Progenitor cell of endocrine pancreas (in vitro differentiated cells): ENCODE measurements around the gene PANX2. TPM values are rescaled to one million over a fixed set of nuclear protein-coding genes. Genes with fewer than 3 reads are reported as not detected.
A peak's percentile ranks its signal among the peaks of the same experiment; 100 is the strongest.

ENCODE experiments used
- DNase-seq: peaks from one replicate; pipeline ENCODE4 v3.0.0; 2021; ENCODE audit warnings: low spot score; ENCODE audit not compliant: unreplicated experiment
- H3K27ac Mint-ChIP-seq: 2 replicates; pipeline ENCODE4 v1.8.0; 2021; ENCODE audit warnings: mild to moderate bottlenecking, moderate library complexity, mixed read lengths
- H3K27me3 Mint-ChIP-seq: 2 replicates; pipeline ENCODE4 v1.8.0; 2021; ENCODE audit warnings: mixed read lengths
- H3K36me3 Mint-ChIP-seq: 2 replicates; pipeline ENCODE4 v1.8.0; 2022; ENCODE audit warnings: mixed read lengths; ENCODE audit not compliant: insufficient read depth
- H3K4me1 Mint-ChIP-seq: 2 replicates; pipeline ENCODE4 v1.8.0; 2021; ENCODE audit warnings: low read depth, mixed read lengths
- H3K4me3 Mint-ChIP-seq: 2 replicates; pipeline ENCODE4 v1.8.0; 2021; ENCODE audit warnings: low read depth, mild to moderate bottlenecking, moderate library complexity, mixed read lengths
- H3K9me3 Mint-ChIP-seq: 2 replicates; pipeline ENCODE4 v1.8.0; 2021; ENCODE audit warnings: low read depth, mixed read lengths
- total RNA-seq: library from RNA; stranded (reverse); gene quantifications from 2 replicates; pipeline ENCODE4 v1.2.1, GENCODE V29; 2021
- TF ChIP-seq, protein P1 (sequence below): fragments of 200-600 bp; sonication (generic); IDR thresholded peaks from one replicate; pipeline ENCODE4 v1.5.0; 2021; ENCODE audit warnings: antibody characterized with exemption, mild to moderate bottlenecking; ENCODE audit not compliant: unreplicated experiment

PANX2 gene
- total RNA-seq, 1 donor from 2014 or later = 6.3 TPM

DNA sequence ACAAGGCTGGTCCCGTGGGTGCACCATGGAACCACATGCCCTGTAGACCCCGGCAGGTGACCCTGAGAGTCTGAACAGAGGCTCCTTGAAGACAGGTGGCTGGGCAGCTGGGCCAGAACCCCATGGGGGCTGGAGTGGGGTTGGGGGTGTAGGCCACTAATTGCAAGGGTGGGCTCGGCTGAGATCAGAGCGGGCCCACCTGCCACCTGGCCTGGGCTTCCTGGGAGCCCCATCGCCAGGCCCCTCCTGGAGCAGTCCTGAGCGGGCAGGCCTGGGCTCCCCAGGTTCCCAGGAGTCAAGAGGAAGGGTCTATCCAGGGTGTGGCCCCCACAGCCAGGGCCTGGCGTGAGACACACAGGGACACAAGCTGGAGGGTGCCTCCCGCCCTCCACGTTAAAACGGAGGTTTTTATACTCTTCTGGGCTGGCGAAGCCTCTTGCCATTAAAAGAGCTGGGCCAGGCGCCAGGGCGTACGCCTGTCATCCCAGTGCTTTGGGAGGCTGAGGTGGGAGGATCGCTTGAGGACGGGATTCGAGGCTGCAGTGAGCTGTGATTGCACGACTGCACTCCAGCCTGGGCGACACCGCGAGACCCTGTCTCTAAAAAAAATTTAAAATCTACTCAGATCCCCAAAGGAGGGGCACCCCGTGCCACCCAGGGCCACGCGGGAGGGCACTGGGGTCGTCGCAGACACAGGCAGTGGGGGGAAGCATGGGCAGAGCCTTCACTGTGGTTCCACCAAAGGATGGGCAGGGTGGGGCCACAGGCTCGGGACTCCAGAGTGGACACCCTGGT is 10.4 kb downstream of the PANX2 start:
- Mint-ChIP-seq H3K4me1 (peaks cover 1% of the 10 kb centered on the region), H3K4me3 (no peak overlapping the region), H3K9me3 (no peaks in the 10 kb centered on the region), H3K27me3 (peaks cover 5% of the 10 kb centered on the region), H3K36me3 (peaks cover 6% of the 10 kb centered on the region), H3K27ac (no peak overlapping the region)
- TF ChIP-seq, protein P1, sequence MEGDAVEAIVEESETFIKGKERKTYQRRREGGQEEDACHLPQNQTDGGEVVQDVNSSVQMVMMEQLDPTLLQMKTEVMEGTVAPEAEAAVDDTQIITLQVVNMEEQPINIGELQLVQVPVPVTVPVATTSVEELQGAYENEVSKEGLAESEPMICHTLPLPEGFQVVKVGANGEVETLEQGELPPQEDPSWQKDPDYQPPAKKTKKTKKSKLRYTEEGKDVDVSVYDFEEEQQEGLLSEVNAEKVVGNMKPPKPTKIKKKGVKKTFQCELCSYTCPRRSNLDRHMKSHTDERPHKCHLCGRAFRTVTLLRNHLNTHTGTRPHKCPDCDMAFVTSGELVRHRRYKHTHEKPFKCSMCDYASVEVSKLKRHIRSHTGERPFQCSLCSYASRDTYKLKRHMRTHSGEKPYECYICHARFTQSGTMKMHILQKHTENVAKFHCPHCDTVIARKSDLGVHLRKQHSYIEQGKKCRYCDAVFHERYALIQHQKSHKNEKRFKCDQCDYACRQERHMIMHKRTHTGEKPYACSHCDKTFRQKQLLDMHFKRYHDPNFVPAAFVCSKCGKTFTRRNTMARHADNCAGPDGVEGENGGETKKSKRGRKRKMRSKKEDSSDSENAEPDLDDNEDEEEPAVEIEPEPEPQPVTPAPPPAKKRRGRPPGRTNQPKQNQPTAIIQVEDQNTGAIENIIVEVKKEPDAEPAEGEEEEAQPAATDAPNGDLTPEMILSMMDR = no peak
- no peak for DNase-seq

DNA sequence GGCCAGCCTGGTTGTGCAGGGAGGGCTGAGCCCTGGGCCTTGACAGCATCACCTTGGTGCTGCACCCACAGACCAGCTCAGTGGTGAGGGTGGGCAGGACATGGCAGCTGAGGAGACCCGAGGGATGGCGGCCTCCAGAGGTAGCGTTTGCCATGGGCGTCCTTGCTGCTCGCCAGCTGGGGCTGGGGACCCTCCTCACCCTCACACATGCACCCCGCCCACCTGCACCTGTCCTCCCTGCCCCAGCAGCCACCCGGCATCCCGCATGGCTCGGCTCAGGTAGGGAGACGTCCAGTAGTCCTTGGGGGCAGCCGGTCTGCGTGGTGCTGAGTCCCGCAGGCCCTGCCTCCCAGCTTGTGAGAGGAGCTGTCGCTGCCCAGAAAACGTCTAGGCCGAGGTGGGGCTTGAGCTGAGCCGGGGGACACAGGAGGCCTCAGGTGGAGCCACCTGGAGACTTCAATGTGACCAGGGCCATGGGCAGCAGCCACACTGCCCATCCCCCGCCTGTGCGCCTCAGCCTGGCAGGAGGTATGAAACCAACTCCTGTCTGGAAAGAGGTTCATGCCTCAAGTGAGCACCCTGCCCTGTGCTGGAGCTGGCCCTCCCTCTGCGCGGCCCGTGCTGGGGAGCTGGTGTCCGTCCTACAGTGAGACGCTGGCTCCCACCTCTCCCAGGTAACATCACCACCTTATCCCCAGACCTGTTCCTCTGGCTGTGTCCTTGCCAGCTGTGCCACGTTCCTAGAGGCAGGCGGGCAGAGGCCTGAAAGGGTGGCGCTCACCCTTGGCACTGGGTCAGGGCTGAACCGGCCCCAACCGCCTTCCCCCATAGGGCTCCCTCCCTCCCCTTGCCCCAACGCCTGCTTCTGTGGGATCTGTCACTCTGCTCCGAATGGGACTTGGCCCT is 11.9 kb downstream of the PANX2 start:
- H3K36me3 Mint-ChIP-seq = peaks cover 4% of the 10 kb centered on the region
- no peak overlapping the region for H3K4me3 Mint-ChIP-seq
- H3K9me3 Mint-ChIP-seq = no peaks in the 10 kb centered on the region
- no peak overlapping the region for H3K27ac Mint-ChIP-seq
- DNase-seq = no peak
- peaks cover 5% of the 10 kb centered on the region for H3K27me3 Mint-ChIP-seq
- peaks cover 4% of the 10 kb centered on the region for H3K4me1 Mint-ChIP-seq
- TF ChIP-seq, protein P1 = no peak

DNA sequence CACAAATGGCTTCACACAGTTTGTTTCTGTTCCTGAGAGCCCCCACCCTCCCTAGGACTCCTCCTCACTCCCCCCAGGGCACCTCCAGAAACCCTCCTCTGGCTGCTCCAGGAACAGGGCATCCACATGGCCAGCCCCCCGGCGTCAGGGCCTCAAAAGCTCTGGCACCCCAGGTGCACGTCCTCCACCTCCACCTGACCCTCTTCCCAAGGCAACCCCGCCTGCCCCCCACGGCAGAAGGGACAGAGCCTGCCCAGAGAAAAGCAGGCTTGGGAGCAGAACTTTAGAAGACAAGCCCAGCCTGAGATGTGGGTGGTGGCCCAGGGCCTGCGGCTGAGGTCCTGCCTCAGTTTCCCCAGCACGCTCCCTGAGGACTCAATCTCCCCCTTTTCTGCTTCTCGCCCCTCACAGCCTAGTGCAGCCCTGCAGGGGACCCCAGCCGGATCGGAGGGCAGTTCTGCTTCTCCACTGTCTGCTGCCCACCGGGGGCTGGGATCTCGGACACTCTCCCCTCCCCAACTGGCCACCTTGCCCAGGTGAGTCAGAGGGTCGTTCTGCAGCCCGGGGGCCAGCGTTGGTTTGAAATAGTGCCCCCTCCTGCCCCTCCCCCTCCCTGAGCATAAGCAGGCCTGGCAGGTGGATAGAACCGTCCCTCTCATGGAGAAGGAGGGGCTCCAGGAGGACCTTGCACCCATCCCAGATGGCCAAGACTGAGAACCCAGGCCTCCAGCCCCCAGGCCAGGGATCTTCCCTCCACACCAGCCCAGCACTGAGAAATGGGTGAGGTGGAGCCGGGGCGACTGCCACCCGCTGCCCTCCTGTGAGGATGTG is 12.8 kb downstream of the PANX2 start:
- no peak for DNase-seq
- TF ChIP-seq, protein P1 = no peak
- H3K27ac Mint-ChIP-seq = no peak overlapping the region
- H3K36me3 Mint-ChIP-seq = peaks cover 2% of the 10 kb centered on the region
- no peak overlapping the region for H3K4me3 Mint-ChIP-seq
- H3K27me3 Mint-ChIP-seq = peaks cover 5% of the 10 kb centered on the region
- no peaks in the 10 kb centered on the region for H3K9me3 Mint-ChIP-seq
- peaks cover 4% of the 10 kb centered on the region for H3K4me1 Mint-ChIP-seq

DNA sequence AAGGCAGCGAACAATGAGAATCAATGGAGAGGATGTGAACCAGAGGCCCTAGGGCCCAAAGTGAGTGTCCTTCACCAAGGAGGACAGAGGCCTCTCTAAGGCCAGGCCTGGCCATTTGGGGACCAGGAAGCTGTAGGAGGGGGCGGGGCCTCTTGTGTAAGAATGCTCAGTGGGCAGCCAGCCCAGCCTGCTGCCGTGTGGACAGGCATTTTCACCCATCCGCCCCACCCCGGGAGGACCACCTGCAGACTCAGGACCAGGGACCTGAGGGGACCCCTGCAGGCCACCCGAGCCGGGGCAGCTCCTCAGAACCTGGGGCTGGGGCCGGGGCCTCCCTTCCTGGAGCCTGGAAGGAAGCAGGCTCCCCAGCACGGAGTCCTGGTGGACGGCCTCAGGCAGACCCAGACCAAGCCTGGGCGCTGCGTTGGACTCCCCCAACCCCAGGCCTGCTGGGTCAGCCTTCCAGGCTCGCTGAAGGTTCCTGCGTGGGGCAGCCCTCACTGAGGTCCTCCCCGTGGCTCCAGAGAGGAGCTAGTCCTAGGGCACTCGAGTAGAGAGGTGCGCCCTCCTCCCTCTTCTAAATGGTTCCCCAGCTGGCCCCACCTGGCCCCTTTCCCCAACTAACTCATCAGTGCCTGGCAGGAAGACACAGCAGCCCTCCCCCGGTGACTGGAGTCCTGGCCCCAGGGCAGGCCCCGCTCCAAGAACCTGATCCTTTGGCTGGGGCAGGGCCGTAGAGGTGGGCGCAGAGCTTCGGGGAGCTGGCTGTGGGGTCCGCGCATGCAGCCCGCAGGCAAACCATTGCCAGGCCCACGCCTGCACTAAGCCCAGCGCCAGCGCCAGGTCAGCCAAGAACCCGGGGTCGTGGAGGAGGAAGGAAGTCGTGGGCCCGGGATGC is 13.7 kb downstream of the PANX2 start:
- no peak for DNase-seq
- H3K4me1 Mint-ChIP-seq = peaks cover 4% of the 10 kb centered on the region
- no peak overlapping the region for H3K27ac Mint-ChIP-seq
- no peaks in the 10 kb centered on the region for H3K9me3 Mint-ChIP-seq
- peaks cover 2% of the 10 kb centered on the region for H3K36me3 Mint-ChIP-seq
- H3K4me3 Mint-ChIP-seq = peak overlapping the region; percentile 42
- peaks cover 5% of the 10 kb centered on the region for H3K27me3 Mint-ChIP-seq
- TF ChIP-seq, protein P1 = peak; percentile 11
